ENCODE results near the gene GSTM4. TPM values are rescaled to one million over a fixed set of nuclear protein-coding genes. Genes with fewer than 3 reads are reported as not detected.

GSTM4 gene
- polyA plus RNA-seq, 4 donors: 81.9 to 316 (median 206) TPM

- Histone ChIP-seq H3K36me3 (ENCODE audit: control insufficient read depth in 3 of 3, insufficient read depth in 2 of 3, low read depth in 1 of 3, low read length in 3 of 3) (peaks cover 2 to 55% (median 5%) of the 10 kb centered on the region in 3 donors), H3K27me3 (ENCODE audit: control insufficient read depth in 3 of 3, insufficient read depth in 3 of 3, low read length in 3 of 3) (no peaks in the 10 kb centered on the region), H3K27ac (ENCODE audit: low read depth in 1 of 3, low read length in 2 of 3) (no peak overlapping the region), H3K4me3 (ENCODE audit: low read depth in 1 of 3, low read length in 3 of 3) (no peak overlapping the region), H3K9me3 (ENCODE audit: control insufficient read depth in 2 of 2, insufficient read depth in 1 of 2, low read depth in 1 of 2, low read length in 1 of 2) (no peaks in the 10 kb centered on the region), H3K4me1 (ENCODE audit: control insufficient read depth in 3 of 3, insufficient read depth in 2 of 3, low read depth in 1 of 3, low read length in 2 of 3) (peaks cover 4 to 31% (median 12%) of the 10 kb centered on the region in 3 donors)
- DNase-seq: no peak
- FAIRE-seq: no peak
- WGBS, 3 donors: 77 to 83% (median 79%) methylated on average over 11 of the region's 11 CpGs
These were observed 33.6 kb upstream of the GSTM4 start for GRCh38 chr1:109622137-109622892.

- FAIRE-seq: no peak
These were observed 33.0 kb upstream of the GSTM4 start for GRCh38 chr1:109622895-109623294.

GRCh38 chr1:109623601-109624161 is 32.2 kb upstream of the GSTM4 start:
- 49 to 65% (median 59%) methylated on average over 11 of the region's 11 CpGs for WGBS, 3 donors
- Histone ChIP-seq H3K27me3 (ENCODE audit: control insufficient read depth in 3 of 3, insufficient read depth in 3 of 3, low read length in 3 of 3) (no peaks in the 10 kb centered on the region), H3K9me3 (ENCODE audit: control insufficient read depth in 2 of 2, insufficient read depth in 1 of 2, low read depth in 1 of 2, low read length in 1 of 2) (no peaks in the 10 kb centered on the region), H3K4me1 (ENCODE audit: control insufficient read depth in 3 of 3, insufficient read depth in 2 of 3, low read depth in 1 of 3, low read length in 2 of 3) (peaks cover 4 to 27% (median 7%) of the 10 kb centered on the region in 3 donors), H3K27ac (ENCODE audit: low read depth in 1 of 3, low read length in 2 of 3) (no peak overlapping the region), H3K36me3 (ENCODE audit: control insufficient read depth in 3 of 3, insufficient read depth in 2 of 3, low read depth in 1 of 3, low read length in 3 of 3) (peaks cover 7 to 69% (median 9%) of the 10 kb centered on the region in 3 donors), H3K4me3 (ENCODE audit: low read depth in 1 of 3, low read length in 3 of 3) (no peak overlapping the region)
- DNase-seq (no peak), FAIRE-seq (no peak)

More at GRCh38 chr1:109622895-109623294, 33.0 kb upstream of the GSTM4 start:
- H3K36me3 ChIP-seq (ENCODE audit: control insufficient read depth in 3 of 3, insufficient read depth in 2 of 3, low read depth in 1 of 3, low read length in 3 of 3): peaks cover 6 to 61% (median 9%) of the 10 kb centered on the region in 3 donors
- peaks cover 4 to 27% (median 7%) of the 10 kb centered on the region in 3 donors for H3K4me1 ChIP-seq (ENCODE audit: control insufficient read depth in 3 of 3, insufficient read depth in 2 of 3, low read depth in 1 of 3, low read length in 2 of 3)
- H3K27me3 ChIP-seq (ENCODE audit: control insufficient read depth in 3 of 3, insufficient read depth in 3 of 3, low read length in 3 of 3): no peaks in the 10 kb centered on the region
- no peak overlapping the region for H3K27ac ChIP-seq (ENCODE audit: low read depth in 1 of 3, low read length in 2 of 3)
- H3K9me3 ChIP-seq (ENCODE audit: control insufficient read depth in 2 of 2, insufficient read depth in 1 of 2, low read depth in 1 of 2, low read length in 1 of 2): no peaks in the 10 kb centered on the region
- DNase-seq: no peak
- no peak overlapping the region for H3K4me3 ChIP-seq (ENCODE audit: low read depth in 1 of 3, low read length in 3 of 3)
- 81 to 87% (median 85%) methylated on average over 3 of the region's 3 CpGs for whole genome bisulfite sequencing, 3 donors

GRCh38 chr1:109624201-109625010 is 31.5 kb upstream of the GSTM4 start:
- no peaks in the 10 kb centered on the region for H3K27me3 ChIP-seq (ENCODE audit: control insufficient read depth in 3 of 3, insufficient read depth in 3 of 3, low read length in 3 of 3)
- H3K4me1 ChIP-seq (ENCODE audit: control insufficient read depth in 3 of 3, insufficient read depth in 2 of 3, low read depth in 1 of 3, low read length in 2 of 3): peaks cover 4 to 22% (median 7%) of the 10 kb centered on the region in 3 donors
- no peaks in the 10 kb centered on the region for H3K9me3 ChIP-seq (ENCODE audit: control insufficient read depth in 2 of 2, insufficient read depth in 1 of 2, low read depth in 1 of 2, low read length in 1 of 2)
- H3K27ac ChIP-seq (ENCODE audit: low read depth in 1 of 3, low read length in 2 of 3): peak overlapping the region in 1 of 3 donors; percentile 3
- no peak for DNase-seq
- H3K4me3 ChIP-seq (ENCODE audit: low read depth in 1 of 3, low read length in 3 of 3): no peak overlapping the region
- peaks cover 7 to 76% (median 12%) of the 10 kb centered on the region in 3 donors for H3K36me3 ChIP-seq (ENCODE audit: control insufficient read depth in 3 of 3, insufficient read depth in 2 of 3, low read depth in 1 of 3, low read length in 3 of 3)
- WGBS, 3 donors: 67 to 78% (median 75%) methylated on average over 17 of the region's 17 CpGs
- no peak for FAIRE-seq

GRCh38 chr1:109625176-109625575 is 30.7 kb upstream of the GSTM4 start:
- no peak for FAIRE-seq
- Histone ChIP-seq H3K4me1 (ENCODE audit: control insufficient read depth in 3 of 3, insufficient read depth in 2 of 3, low read depth in 1 of 3, low read length in 2 of 3) (peaks cover 4 to 21% (median 7%) of the 10 kb centered on the region in 3 donors), H3K9me3 (ENCODE audit: control insufficient read depth in 2 of 2, insufficient read depth in 1 of 2, low read depth in 1 of 2, low read length in 1 of 2) (no peaks in the 10 kb centered on the region), H3K27ac (ENCODE audit: low read depth in 1 of 3, low read length in 2 of 3) (no peak overlapping the region), H3K4me3 (ENCODE audit: low read depth in 1 of 3, low read length in 3 of 3) (no peak overlapping the region), H3K36me3 (ENCODE audit: control insufficient read depth in 3 of 3, insufficient read depth in 2 of 3, low read depth in 1 of 3, low read length in 3 of 3) (peaks cover 8 to 84% (median 12%) of the 10 kb centered on the region in 3 donors), H3K27me3 (ENCODE audit: control insufficient read depth in 3 of 3, insufficient read depth in 3 of 3, low read length in 3 of 3) (no peaks in the 10 kb centered on the region)
- DNase-seq: no peak
- 83 to 88% (median 84%) methylated on average over 16 of the region's 16 CpGs for WGBS, 3 donors

- FAIRE-seq: no peak
- no peaks in the 10 kb centered on the region for H3K27me3 ChIP-seq (ENCODE audit: control insufficient read depth in 3 of 3, insufficient read depth in 3 of 3, low read length in 3 of 3)
- WGBS, 3 donors: 79 to 87% (median 86%) methylated on average over 32 of the region's 32 CpGs
- no peak overlapping the region for H3K27ac ChIP-seq (ENCODE audit: low read depth in 1 of 3, low read length in 2 of 3)
- no peaks in the 10 kb centered on the region for H3K9me3 ChIP-seq (ENCODE audit: control insufficient read depth in 2 of 2, insufficient read depth in 1 of 2, low read depth in 1 of 2, low read length in 1 of 2)
- peaks cover 4 to 21% (median 7%) of the 10 kb centered on the region in 3 donors for H3K4me1 ChIP-seq (ENCODE audit: control insufficient read depth in 3 of 3, insufficient read depth in 2 of 3, low read depth in 1 of 3, low read length in 2 of 3)
- peaks cover 11 to 90% (median 13%) of the 10 kb centered on the region in 3 donors for H3K36me3 ChIP-seq (ENCODE audit: control insufficient read depth in 3 of 3, insufficient read depth in 2 of 3, low read depth in 1 of 3, low read length in 3 of 3)
- no peak for DNase-seq
- no peak overlapping the region for H3K4me3 ChIP-seq (ENCODE audit: low read depth in 1 of 3, low read length in 3 of 3)
These were observed 30.0 kb upstream of the GSTM4 start for GRCh38 chr1:109625601-109626560.

GRCh38 chr1:109626682-109627408 is 29.1 kb upstream of the GSTM4 start:
- 92 to 95% (median 92%) methylated on average over 19 to 21 of the region's 21 CpGs for WGBS, 3 donors
- FAIRE-seq (no peak), DNase-seq (no peak)
- Histone ChIP-seq H3K27me3 (ENCODE audit: control insufficient read depth in 3 of 3, insufficient read depth in 3 of 3, low read length in 3 of 3) (no peaks in the 10 kb centered on the region), H3K36me3 (ENCODE audit: control insufficient read depth in 3 of 3, insufficient read depth in 2 of 3, low read depth in 1 of 3, low read length in 3 of 3) (peaks cover 13 to 93% (median 14%) of the 10 kb centered on the region in 3 donors), H3K27ac (ENCODE audit: low read depth in 1 of 3, low read length in 2 of 3) (no peak overlapping the region), H3K4me3 (ENCODE audit: low read depth in 1 of 3, low read length in 3 of 3) (no peak overlapping the region), H3K4me1 (ENCODE audit: control insufficient read depth in 3 of 3, insufficient read depth in 2 of 3, low read depth in 1 of 3, low read length in 2 of 3) (peaks cover 4 to 15% (median 6%) of the 10 kb centered on the region in 3 donors), H3K9me3 (ENCODE audit: control insufficient read depth in 2 of 2, insufficient read depth in 1 of 2, low read depth in 1 of 2, low read length in 1 of 2) (no peaks in the 10 kb centered on the region)
